ENCODE results near the gene HOXB7. TPM values are rescaled to one million over a fixed set of nuclear protein-coding genes. Genes with fewer than 3 reads are reported as not detected.

Gene HOXB7
- total and polyA plus RNA-seq, 10 of the 15 experiments (the other 5 are each of a cell fraction or from before 2014, with no cell fraction given), result 2.8 to 7.4 (median 4.2) TPM

DNA sequence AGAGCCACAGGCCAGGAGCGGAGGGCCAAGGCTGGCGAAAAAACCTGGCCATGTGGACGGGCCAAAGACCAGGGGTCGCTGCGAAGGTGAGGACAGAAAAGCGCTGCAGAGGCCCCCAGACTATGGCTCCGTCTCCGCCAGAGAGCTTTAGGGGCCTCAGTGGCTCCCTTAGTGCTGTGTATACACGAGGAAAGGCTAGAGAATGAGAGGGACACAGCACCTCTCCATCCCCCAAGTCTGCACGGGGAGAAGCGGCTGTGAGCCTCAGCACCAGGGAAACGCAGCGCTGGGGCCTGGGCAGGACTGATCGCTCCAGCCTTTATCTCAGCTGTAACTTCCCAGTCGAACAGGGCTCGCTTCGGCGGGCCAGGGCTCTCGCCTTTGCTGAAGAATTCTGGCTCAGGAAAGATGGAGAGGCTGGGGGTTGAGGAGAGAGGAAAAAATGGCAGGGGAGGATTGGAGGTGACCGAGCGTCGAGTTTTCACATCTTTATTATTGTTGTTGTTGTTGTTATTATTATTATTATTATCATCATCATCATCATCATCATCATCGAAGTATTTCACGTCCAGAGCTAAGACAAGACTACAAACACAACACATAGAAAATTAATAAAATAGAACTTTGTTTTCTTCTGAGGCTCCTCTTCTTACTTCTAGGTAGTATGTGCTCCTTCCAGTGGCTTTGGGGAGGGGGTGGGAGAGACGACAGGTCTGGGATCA lies 15.4 kb downstream of the HOXB7 start:
- Histone ChIP-seq H3K36me3 (ENCODE audit: control insufficient read depth in 2 of 2, insufficient read depth in 2 of 2, low read length in 1 of 2) (no peaks in the 10 kb centered on the region), H3K79me2 (ENCODE audit: control insufficient read depth, insufficient read depth, low read length) (no peaks in the 10 kb centered on the region), H3K4me1 (ENCODE audit: control insufficient read depth, insufficient read depth, low read length) (peaks cover 10% of the 10 kb centered on the region), H3K27ac (ENCODE audit: control insufficient read depth, insufficient read depth) (no peak overlapping the region), H3K4me3 (no peak overlapping the region), H3K27me3 (replicated peaks in 1 of 2; ENCODE audit: control insufficient read depth in 2 of 2, insufficient read depth in 2 of 2, low read length in 1 of 2) (peaks cover 8 to 42% of the 10 kb centered on the region in 2 experiments), H3K9me3 (replicated peaks; ENCODE audit: control insufficient read depth, insufficient read depth, low read length) (no peaks in the 10 kb centered on the region), H2AFZ (ENCODE audit: control insufficient read depth, low read depth, low read length) (no peak overlapping the region), H3K9ac (ENCODE audit: control insufficient read depth, insufficient read depth, low read length) (no peak overlapping the region), H4K20me1 (ENCODE audit: control insufficient read depth, insufficient read depth) (no peaks in the 10 kb centered on the region), H3K4me2 (ENCODE audit: control insufficient read depth, insufficient read depth) (no peak overlapping the region)
- no TSS peak for BruUV-seq (replicated peaks)
- ATAC-seq (no peak), DNase-seq (ENCODE audit: low read depth, low spot score) (no peak), FAIRE-seq (no peak)
- CTCF ChIA-PET, result interaction anchor here (0.8 to 3.0 kb wide), 4 partner anchors 23 to 515 kb away, joined by 3 to 13 read pairs (median 4); no protein-coding TSS in a partner anchor
- intact Hi-C loops (cut with micrococcal nuclease; ENCODE audit: unreplicated experiment) (loop anchor here (2.0 kb wide), 2 partner anchors 259 to 287 kb away; no protein-coding TSS in a partner anchor), in situ Hi-C loops (cut with MboI) (loop anchor here (5.0 kb wide), 1 partner anchor 333 kb away; no protein-coding TSS in a partner anchor)
- POLR2A ChIA-PET, result interaction anchor here (1.2 kb wide), 1 partner anchor 13 kb away, joined by 3 read pairs; no protein-coding TSS in a partner anchor
- 67% methylated on average over 25 of the region's 25 CpGs for WGBS (ENCODE audit: insufficient coverage, insufficient replicate concordance, low lambda C conversion rate, missing lambda C conversion rate)
- no peak for TF ChIP-seq YY1 (IDR thresholded peaks at IDR 0.05; ENCODE audit: low read depth, low read length)
- no peak for TF ChIP-seq IRF4 (IDR thresholded peaks at IDR 0.05; ENCODE audit: low read depth, low read length)
- no peak for TF ChIP-seq POLR2AphosphoS2 (IDR thresholded peaks at IDR 0.05; ENCODE audit: low read depth, low read length)
- TF ChIP-seq, protein P1, sequence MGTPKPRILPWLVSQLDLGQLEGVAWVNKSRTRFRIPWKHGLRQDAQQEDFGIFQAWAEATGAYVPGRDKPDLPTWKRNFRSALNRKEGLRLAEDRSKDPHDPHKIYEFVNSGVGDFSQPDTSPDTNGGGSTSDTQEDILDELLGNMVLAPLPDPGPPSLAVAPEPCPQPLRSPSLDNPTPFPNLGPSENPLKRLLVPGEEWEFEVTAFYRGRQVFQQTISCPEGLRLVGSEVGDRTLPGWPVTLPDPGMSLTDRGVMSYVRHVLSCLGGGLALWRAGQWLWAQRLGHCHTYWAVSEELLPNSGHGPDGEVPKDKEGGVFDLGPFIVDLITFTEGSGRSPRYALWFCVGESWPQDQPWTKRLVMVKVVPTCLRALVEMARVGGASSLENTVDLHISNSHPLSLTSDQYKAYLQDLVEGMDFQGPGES (IDR thresholded peaks at IDR 0.05), result no peak
- no peak for TF ChIP-seq HDGF (IDR thresholded peaks at IDR 0.05)
- TF ChIP-seq SREBF1 (IDR thresholded peaks at IDR 0.05; ENCODE audit: low read length), result no peak
- no peak for TF ChIP-seq KAT2A (conservative IDR thresholded peaks at IDR 0.05; ENCODE audit: control insufficient read depth, low read depth, low read length)
- RAD21 ChIA-PET (ENCODE audit: unreplicated experiment), result interaction anchor here (0.7 to 3.8 kb wide), 4 partner anchors 103 to 516 kb away, joined by 3 to 29 read pairs (median 3); no protein-coding TSS in a partner anchor
- SMC1A ChIA-PET (ENCODE audit: uncharacterized antibody, unreplicated experiment), result interaction anchor here (1.0 to 4.3 kb wide), 5 partner anchors 82 to 322 kb away, joined by 3 to 47 read pairs (median 4); no protein-coding TSS in a partner anchor

Measured in GM12878 (cell line).